DOHH2 (cell line): ENCODE results near the gene SLC8A1.

Experiments
- EZH2phosphoT487 ChIP-seq: fragments of 200-600 bp; sonication (generic); IDR thresholded peaks from 2 replicates; pipeline ENCODE4 v1.6.1; 2017; ENCODE audit warnings: borderline replicate concordance, mild to moderate bottlenecking, antibody characterized with exemption, low read length, moderate library complexity, mixed read lengths
- TF ChIP-seq, protein P1 (sequence below): fragments of 200-600 bp; sonication (generic); IDR thresholded peaks from one replicate; pipeline ENCODE4 v1.5.1; 2014; ENCODE audit warnings: antibody characterized with exemption, mild to moderate bottlenecking, low read depth, low read length; ENCODE audit not compliant: poor library complexity, severe bottlenecking

DNA sequence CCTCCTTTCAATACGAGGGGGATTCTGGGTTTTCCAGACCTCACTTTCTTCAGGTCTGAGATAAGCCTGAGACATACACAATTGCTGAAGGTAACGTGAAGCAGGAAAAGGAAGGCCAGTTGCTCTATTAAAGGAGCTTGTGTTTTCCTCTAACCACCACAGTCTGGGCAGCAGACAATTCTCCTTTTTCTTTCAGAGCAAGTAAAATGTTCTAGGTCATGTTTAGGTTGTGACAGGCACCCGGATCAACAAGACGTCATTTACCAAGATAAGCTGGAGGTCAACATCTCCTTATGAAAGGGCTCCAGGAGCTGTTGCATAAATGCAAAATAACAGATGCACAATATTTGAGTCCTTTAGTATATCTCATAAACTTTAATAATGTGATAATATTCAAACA lies 148.1 kb downstream of the SLC8A1 start:
- TF ChIP-seq, protein P1, sequence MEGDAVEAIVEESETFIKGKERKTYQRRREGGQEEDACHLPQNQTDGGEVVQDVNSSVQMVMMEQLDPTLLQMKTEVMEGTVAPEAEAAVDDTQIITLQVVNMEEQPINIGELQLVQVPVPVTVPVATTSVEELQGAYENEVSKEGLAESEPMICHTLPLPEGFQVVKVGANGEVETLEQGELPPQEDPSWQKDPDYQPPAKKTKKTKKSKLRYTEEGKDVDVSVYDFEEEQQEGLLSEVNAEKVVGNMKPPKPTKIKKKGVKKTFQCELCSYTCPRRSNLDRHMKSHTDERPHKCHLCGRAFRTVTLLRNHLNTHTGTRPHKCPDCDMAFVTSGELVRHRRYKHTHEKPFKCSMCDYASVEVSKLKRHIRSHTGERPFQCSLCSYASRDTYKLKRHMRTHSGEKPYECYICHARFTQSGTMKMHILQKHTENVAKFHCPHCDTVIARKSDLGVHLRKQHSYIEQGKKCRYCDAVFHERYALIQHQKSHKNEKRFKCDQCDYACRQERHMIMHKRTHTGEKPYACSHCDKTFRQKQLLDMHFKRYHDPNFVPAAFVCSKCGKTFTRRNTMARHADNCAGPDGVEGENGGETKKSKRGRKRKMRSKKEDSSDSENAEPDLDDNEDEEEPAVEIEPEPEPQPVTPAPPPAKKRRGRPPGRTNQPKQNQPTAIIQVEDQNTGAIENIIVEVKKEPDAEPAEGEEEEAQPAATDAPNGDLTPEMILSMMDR, result no peak
- TF ChIP-seq EZH2phosphoT487, result no peak
